Activated T-cell treated with anti-CD3 and anti-CD28 coated beads, Interleukin-2, amount 50 U/mL, for 48 hours (primary cell): ENCODE measurements around the gene CFAP157.
A peak's percentile ranks its signal among the peaks of the same experiment; 100 is the strongest.
"Not testable (repeated sequence)": the region's sequence is repeated elsewhere in the genome, so short reads cannot be mapped to it uniquely, and the experiment has no call there.

Experiments
- DNase-seq, 2 experiments: peaks; one replicate each; pipeline ENCODE4 v3.0.0-alpha.2; 2020

CFAP157 gene

GRCh38 chr9:127739614-127740330 lies 33.0 kb downstream of the CFAP157 start:
- DNase-seq = no peak

- DNase-seq = no peak
Observed at GRCh38 chr9:127741831-127742434, 35.1 kb downstream of the CFAP157 start.

GRCh38 chr9:127742435-127743088 lies 35.8 kb downstream of the CFAP157 start:
- no peak for DNase-seq

GRCh38 chr9:127744398-127745110 lies 37.8 kb downstream of the CFAP157 start:
- DNase-seq = no peak

- DNase-seq = no peak
Observed at GRCh38 chr9:127746959-127747569, 40.3 kb downstream of the CFAP157 start.

- DNase-seq = no peak
Observed at GRCh38 chr9:127749090-127749787, 42.5 kb downstream of the CFAP157 start.

GRCh38 chr9:127751269-127752054 lies 44.7 kb downstream of the CFAP157 start:
- no peak for DNase-seq

GRCh38 chr9:127753148-127753547 lies 46.4 kb downstream of the CFAP157 start:
- DNase-seq = no peak

GRCh38 chr9:127753622-127754021 lies 46.8 kb downstream of the CFAP157 start:
- no peak for DNase-seq

- DNase-seq = no peak
Observed at GRCh38 chr9:127754099-127755060, 47.6 kb downstream of the CFAP157 start.

GRCh38 chr9:127755061-127756060 lies 48.6 kb downstream of the CFAP157 start:
- no peak for DNase-seq

GRCh38 chr9:127756233-127756632 lies 49.4 kb downstream of the CFAP157 start:
- DNase-seq = no peak

- not testable (repeated sequence) for DNase-seq
Observed at GRCh38 chr9:127756776-127757175, 50.0 kb downstream of the CFAP157 start.

- no peak for DNase-seq
Observed at GRCh38 chr9:127758843-127759242, 52.1 kb downstream of the CFAP157 start.

GRCh38 chr9:127761061-127761460 lies 54.3 kb downstream of the CFAP157 start:
- DNase-seq = no peak

- DNase-seq = no peak
Observed at GRCh38 chr9:127761491-127761956, 54.7 kb downstream of the CFAP157 start.

GRCh38 chr9:127762111-127762676 lies 55.4 kb downstream of the CFAP157 start:
- DNase-seq = no peak

- DNase-seq = peak; percentile 55 to 59
Observed at GRCh38 chr9:127763918-127764384, 57.2 kb downstream of the CFAP157 start.
